Raji (cell line): ENCODE results near the gene HDLBP.

Source experiments
- POLR2A ChIP-seq: IDR thresholded peaks from 2 replicates; pipeline ENCODE4 v1.6.1; 2011; ENCODE audit warnings: low read depth, low read length, control low read depth; ENCODE audit not compliant: insufficient read depth

HDLBP gene

DNA sequence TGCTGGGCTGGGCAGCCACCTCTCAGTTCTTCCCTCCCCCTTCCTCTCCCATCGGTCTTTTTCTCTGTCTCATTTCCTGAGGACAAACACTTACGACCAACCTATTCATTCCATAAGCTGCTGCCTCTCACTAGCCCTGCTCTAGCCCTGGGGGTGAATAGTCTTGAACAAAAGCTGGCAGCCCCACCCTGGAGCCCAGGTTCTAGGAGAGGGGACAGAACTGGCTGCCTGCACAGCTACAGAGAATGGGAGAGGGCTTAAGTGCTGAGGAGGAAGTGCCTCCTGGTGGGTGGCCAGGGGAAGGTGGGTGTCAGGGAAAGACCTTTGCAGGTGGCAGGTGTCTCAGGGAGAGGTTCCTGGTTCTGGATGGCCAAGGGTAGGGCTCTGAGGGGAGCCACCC lies 104.2 kb downstream of the HDLBP start:
- no peak for TF ChIP-seq POLR2A

DNA sequence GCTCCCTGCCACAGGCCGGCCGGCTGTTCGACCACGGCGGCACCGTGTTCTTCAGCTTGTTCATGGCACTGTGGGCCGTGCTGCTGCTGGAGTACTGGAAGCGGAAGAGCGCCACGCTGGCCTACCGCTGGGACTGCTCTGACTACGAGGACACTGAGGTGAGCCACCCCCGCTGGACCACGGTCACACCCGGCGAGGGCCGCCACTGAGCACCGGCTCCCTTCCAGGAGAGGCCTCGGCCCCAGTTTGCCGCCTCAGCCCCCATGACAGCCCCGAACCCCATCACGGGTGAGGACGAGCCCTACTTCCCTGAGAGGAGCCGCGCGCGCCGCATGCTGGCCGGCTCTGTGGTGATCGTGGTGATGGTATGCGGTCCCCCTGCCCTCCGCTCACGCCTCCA lies 106.2 kb downstream of the HDLBP start:
- TF ChIP-seq POLR2A = no peak

DNA sequence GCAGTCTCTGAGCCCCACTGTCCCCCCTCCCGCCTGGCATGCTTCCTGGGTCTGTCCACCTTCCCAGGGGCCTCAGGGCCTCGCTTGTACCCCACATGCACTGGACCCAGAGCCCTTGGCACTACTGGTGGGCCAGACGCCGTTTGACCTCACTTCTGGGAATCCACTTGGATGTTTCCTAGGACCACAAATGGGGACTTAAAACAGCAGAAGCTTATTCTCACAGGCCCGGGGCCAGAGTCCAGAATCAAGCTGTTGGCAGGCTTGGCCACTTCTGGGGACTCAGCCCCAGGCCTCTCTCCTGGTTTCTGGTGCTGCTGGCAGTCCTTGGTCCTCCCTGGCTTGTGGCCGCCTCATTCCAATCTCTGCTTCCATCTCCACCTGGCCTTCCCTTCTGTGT lies 107.4 kb downstream of the HDLBP start:
- TF ChIP-seq POLR2A = no peak

DNA sequence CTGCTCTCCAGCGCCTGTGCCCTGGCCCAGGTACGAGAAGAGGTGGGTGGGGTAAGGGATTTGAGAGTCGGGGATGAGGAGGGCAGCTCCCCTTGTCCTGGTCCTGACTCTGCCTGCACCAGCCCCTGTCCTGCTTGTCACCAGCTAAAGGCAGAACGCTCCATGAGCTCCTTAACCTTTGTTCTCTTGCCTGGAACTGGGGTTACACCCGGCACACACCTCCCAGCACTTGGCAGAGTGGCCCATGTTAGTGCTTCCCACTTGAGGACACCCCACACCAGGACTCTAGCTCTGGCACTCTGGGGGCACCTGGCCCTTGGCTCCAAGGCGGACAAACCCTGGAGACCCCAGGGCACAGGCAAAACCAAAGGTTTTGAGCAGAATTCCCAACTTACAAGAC lies 107.8 kb downstream of the HDLBP start:
- no peak for TF ChIP-seq POLR2A

DNA sequence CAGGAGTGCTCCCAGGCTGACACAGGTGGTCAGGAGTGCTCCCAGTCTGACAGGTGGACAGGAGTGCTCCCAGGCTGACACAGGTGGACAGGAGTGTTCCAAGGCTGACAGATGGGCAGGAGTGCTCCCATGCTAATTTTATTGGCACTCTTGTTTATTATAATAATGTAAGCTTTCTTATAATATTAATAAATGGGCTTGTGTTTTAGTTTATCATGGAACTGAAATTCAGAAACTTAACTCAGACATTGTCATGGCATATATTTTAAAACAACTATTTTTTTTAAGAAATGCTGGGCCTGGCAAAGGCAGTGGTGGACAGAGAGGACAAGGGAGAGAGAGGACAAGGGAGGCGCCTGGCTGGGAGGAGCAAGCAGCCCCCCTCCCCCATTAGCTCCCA lies 108.3 kb downstream of the HDLBP start:
- no peak for TF ChIP-seq POLR2A

DNA sequence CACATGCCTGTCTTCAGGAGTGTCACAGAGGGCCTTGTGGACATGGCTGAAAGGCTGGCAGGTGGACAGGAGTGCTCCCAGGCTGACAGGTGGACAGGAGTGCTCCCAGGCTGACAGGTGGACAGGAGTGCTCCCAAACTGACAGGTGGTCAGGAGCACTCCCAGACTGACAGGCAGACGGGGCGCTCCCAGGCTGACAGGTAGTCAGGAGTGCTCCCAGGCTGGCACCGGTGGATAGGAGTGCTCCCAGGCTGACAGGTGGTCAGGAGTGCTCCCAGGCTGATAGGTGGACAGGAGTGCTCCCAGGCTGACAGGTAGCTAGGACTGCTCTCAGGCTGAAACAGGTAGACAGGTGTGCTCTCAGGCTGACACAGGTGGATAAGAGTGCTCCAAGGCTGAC lies 110.4 kb downstream of the HDLBP start:
- no peak for TF ChIP-seq POLR2A

DNA sequence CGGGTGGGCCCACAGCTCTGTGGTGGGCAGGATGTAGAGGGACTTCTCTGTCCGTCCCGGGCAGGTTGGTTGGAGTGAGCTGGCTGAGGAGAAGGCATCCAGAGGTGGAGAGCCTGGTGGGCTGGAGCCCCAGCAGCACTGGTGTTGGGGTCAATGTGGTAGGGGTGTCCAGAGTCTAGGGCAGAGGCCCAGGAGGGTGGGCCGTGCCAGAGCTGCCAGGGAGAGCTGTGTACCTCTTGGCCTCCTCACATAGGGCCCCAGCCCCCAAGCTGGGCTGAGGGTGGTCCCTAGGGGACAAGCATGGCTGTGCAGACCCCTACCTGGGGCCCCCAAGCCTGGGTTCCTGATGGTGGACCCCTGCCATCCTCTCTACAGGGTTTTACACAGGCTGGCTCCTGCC lies 111.0 kb downstream of the HDLBP start:
- no peak for TF ChIP-seq POLR2A

DNA sequence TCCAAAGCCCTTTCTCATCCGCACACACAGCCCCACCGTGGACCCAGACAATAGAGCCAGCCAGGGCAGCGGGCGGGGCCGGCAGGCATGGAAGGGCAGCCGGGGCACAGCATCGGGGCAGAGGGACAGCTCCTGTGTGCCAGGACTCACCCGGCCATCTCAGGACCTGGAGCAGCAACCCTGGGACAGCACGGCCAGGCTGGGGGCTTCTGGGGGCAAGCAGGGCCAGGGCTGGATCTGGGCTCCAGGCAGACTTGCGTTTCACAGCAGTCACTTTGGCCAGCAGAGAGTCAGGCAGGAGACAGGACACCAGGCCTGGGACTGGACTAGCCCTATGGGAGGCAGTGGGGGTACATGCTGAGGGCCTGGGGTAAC lies 111.5 kb downstream of the HDLBP start:
- TF ChIP-seq POLR2A = no peak

DNA sequence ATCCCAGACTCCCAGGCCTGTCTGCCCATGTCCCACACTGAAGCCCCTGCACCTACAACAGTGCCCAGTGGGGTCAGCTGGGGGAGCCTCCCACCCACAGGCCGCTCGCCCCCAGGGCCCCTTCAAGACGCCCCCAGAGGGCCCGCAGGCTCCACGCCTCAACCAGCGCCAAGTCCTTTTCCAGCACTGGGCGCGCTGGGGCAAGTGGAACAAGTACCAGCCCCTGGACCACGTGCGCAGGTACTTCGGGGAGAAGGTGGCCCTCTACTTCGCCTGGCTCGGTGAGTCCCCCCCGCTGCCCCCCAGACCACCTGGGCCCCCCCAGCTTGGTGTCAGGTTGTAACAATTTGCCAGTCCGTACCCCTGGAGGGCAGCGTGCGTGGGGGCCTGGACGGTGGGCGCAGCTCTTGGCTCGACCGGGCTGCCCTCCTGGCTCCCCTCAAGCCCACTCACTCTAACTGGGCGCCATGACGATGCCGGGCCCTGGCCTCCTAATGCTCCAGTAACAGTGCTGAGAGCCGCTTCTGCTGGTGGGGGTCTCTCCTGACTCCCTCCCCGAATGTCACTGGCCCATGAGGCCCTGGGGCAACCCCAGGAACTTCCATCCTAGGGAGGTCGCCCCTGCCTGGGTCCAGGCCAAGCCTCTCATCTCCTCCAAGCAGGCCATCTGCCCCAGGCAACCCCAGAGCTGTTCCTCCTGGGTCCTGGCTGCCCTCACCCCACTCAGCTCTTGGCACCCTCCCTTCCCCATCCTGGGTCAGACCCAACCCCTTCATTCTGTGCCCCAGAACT lies 112.1 kb downstream of the HDLBP start:
- TF ChIP-seq POLR2A = no peak

DNA sequence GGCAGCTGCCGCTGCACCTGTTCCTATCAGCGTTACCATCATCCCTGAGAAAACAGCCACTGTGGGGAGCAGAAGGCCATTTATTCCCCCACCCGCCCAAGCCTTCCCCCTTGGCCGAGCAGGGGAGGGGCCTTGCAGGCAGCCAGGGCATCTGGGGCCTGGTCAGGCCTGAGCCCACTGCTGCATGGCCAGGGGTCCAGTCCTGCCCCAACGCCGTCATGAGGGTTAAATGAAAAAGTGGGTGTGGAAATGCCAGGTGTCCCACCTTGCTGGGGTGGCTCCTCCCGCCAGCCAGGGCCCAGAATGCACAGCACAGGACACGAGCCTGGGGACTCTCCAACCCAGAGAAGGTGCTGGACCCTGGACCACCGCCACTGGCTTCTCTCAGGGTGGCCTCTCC lies 112.8 kb downstream of the HDLBP start:
- TF ChIP-seq POLR2A = no peak

DNA sequence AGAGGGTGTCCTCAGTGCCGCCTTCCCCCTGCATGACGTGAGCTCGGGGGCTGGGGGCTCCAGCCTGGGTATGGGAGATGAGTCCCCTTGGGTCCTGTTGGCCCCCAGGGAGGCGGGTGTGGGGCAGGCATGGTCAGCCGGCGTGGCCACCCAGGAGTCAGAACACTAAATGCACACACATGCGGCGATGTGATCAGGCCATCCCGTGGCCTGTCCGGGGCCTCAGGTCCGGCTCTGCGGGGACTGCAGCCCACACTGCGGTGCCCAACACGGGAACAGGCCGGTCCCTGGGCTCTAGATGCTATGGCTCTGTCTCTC lies 113.2 kb downstream of the HDLBP start:
- TF ChIP-seq POLR2A = no peak

DNA sequence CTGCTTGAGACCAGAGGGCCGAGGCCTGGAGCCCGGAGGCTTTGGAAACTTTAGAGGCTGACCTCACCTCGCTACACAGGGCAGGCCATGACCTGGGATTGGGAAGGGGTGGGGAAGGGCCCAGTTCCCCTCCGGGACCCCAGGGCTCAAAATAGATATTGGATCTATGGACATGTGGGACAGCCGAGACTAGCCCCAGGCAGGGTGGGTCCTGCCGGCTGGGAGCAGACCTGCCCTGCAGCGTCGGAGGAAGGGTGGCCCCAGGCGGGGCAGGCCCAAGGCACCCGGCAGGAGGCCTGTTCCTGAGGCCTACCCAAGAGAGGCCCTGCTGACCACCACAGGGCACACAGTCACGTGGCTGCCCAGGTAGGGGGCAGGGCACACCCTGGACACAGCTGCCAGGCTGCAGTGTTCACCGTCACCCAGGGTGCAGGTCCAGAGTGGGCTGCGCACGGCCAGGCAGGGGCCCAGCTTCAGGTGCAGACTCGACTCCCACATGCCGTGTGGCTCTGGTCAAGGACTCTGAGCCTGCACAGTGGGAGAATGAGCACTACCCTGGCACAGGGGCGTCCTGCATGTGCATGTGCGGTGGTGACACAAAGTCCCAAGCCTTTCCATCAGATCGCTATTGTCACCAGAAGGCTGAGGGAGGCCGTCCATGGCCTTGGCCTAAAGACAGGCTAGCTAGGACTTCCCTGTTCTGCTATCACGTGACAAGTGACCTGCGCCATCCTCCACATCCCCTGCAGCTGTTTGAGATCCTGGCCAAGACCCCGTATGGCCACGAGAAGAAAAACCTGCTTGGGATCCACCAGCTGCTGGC lies 113.8 kb downstream of the HDLBP start:
- TF ChIP-seq POLR2A = no peak

DNA sequence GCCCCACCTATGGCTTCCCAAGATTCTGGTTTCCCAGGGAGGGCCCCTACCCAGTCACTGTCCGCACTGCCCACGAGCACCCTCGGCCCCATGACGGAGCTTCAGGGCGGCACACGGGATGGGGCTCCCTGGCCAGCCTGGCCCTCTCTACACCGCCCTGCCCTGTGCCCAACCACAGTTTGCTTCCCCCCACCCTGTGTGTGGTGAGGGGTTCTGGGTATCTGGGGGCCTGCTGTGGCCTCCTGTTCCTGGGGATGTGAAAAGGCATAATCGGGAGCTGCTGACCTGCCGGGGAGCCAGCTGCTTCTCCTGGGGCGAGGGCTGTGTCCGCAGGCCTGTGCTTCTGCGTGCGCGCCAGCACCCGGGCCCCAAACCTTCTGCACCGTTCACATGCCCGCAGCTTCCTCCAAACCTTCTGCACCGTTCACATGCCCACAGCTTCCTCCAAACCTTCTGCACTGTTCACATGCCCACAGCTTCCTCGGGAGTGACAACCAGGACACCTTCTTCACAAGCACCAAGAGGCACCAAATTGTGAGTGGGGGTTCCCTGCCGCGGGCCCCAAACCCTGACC lies 114.6 kb downstream of the HDLBP start:
- TF ChIP-seq POLR2A = no peak

DNA sequence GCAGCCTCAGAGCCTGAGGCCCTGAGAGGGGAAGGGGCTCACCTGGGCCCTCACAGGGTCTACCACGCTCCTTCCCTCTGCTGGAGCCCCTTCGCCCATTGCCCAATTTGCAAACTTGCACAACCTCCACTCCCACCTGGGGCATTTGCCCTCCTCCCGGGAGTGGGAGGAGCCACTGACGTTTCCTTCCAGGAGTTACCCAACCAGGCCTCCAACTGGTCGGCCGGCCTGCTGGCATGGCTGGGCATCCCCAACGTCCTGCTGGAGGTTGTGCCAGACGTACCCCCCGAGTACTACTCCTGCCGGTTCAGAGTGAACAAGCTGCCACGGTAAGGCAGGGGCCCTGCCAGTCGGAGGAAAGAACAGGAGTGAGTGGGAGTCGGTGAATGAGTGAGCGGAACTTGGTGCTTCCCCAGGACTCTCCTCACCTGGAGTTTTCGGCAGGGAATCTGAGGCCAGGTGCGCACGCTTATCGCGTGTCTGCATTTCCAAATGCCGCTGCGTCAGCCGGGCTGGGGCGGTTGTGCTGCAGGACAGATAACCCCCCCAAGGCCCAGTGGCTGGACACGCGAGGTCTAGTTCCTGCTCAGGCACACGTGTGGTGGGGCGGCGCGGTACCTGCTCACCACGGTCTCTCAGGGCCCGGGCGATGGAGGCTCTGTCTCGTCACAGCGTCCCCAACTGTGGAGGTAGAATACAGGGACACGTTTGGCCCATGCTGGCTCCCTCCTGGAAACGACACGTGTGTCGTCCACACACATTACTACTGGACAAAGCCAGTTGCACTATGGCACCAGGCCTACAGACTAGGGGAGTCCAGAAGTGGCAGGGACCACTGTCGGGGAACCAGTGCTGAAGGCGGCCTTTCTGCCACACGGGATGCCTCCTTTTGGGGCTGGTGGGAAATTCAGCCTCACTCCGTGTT lies 115.3 kb downstream of the HDLBP start:
- TF ChIP-seq POLR2A = no peak

DNA sequence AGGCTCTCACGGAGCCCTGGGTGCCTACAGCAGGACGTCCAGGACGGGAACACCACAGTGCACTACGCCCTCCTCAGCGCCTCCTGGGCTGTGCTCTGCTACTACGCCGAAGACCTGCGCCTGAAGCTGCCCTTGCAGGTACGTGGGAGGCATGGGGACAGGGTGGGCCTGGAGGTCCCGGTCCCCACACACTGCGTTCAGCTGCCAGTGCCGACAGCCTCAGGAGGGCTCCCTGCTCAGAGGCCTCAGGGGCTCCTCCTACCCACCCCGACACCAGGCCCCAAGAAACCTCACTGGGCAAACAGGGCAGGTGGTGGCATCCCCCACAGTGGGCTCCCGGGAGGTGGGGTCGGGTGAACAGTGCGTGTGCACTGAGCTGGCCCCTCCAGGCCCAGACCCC lies 116.2 kb downstream of the HDLBP start:
- no peak for TF ChIP-seq POLR2A
